Adrenal gland (tissue), 19 donors: Measurements from ENCODE around the gene MDM4. TPM values are rescaled to one million over a fixed set of nuclear protein-coding genes. Genes with fewer than 3 reads are reported as not detected.

Experiments used
- DNase-seq, 7 donors: peaks; one replicate each; pipeline ENCODE4 v3.0.0-alpha.2; 2019 to 2020
- H3K27ac ChIP-seq, 5 donors: fragments of 200-600 bp; sonication (generic) in 4 of 5; 1 replicate in 3 of 5; 2 replicates in 2 of 5; pipeline versions ENCODE4 v1.5.1 to v1.8.0; 2016 to 2020; ENCODE audit warnings: mild to moderate bottlenecking in 1 of 5
- H3K27me3 ChIP-seq: fragments of 200-600 bp; 2 replicates; pipeline ENCODE4 v1.8.0; 2021
- H3K36me3 ChIP-seq, 2 donors: fragments of 200-600 bp; replicated peaks in 1 of 2; 1 replicate in 1 of 2; 2 replicates in 1 of 2; pipeline versions ENCODE4 v1.5.1 to v1.8.0; 2018 to 2022
- H3K4me1 ChIP-seq, 2 donors: fragments of 200-600 bp; replicated peaks in 1 of 2; 1 replicate in 1 of 2; 2 replicates in 1 of 2; pipeline versions ENCODE4 v1.5.1 to v1.8.0; 2018 to 2021
- H3K4me3 ChIP-seq, 4 donors: fragments of 200-600 bp; sonication (generic) in 3 of 4; one replicate each; pipeline ENCODE4 v1.5.1; 2016 to 2018
- H3K9me3 ChIP-seq, 3 donors: fragments of 200-600 bp; sonication (generic) in 1 of 3; replicated peaks in 1 of 3; 1 replicate in 2 of 3; 2 replicates in 1 of 3; pipeline versions ENCODE4 v1.5.1 to v1.8.0; 2016 to 2021
- POLR2A ChIP-seq, 2 donors: fragments of 450-650 bp; IDR thresholded peaks; one replicate each; pipeline ENCODE4 v1.6.1; 2017; ENCODE audit warnings: antibody characterized with exemption in 2 of 2, mild to moderate bottlenecking in 2 of 2, moderate library complexity in 1 of 2
- WGBS, 4 donors: extraction: QIAGEN DNeasy Blood & Tissue Kit in 2 of 4; methylation state at CpG; one replicate each; pipeline versions ENCODE4 v1.1.5 to v1.1.7; 2013 to 2017; 5-methylcytosine and 5-hydroxymethylcytosine counted together
- intact Hi-C, 2 donors: fragments of 100-400 bp; cut with DNase I; formaldehyde crosslinking; loops; one replicate each; pipeline versions ENCODE4 v1.14.1 to v1.15.0; 2022 to 2023
- long read RNA-seq, 10 donors: library from polyadenylated mRNA in 3 of 10; unstranded in 2 of 10; stranded (forward) in 1 of 10; transcript quantifications; one replicate each; pipeline ENCODE4 v2.0.0 and lab custom pipeline, GENCODE V29; 2021 to 2026
- polyA plus RNA-seq, 3 donors: library from polyadenylated mRNA; stranded (reverse); fragments of 200-250 nt in 2 of 3; fragments of 350-450 nt in 1 of 3; fragmentation: Illumina TruSeq in 1 of 3; extraction: RNeasy Lipid Tissue Mini Kit (QIAGEN cat#74804) in 1 of 3; gene quantifications; one replicate each; pipeline ENCODE4 v1.2.3, GENCODE V29; 2013 to 2014
- total RNA-seq, 9 donors: library from RNA; depleted of rRNA in 4 of 9; stranded (reverse); fragments of >200 nt in 4 of 9; fragments of 120-200 nt in 1 of 9; fragmentation: NEBNext Ultra II Directional in 1 of 9; extraction: Animal tissue kit (Norgen Biotek cat#: 25700) in 1 of 9; gene quantifications; one replicate each; pipeline versions ENCODE4 v1.1.0 to v1.2.4, GENCODE V29; 2013 to 2023
- TF ChIP-seq, protein P1 (sequence below), 6 experiments: fragments of 450-650 bp in 4 of 6; fragments of 200-600 bp in 2 of 6; sonication (generic) in 1 of 6; IDR thresholded peaks; 1 replicate in 5 of 6; 2 replicates in 1 of 6; pipeline versions ENCODE4 v1.5.1 to v1.8.0; 2016 to 2021; ENCODE audit warnings: antibody characterized with exemption in 6 of 6, mild to moderate bottlenecking in 2 of 6, moderate library complexity in 1 of 6
- donor health status: healthy with polysubstance abuse.
- donor health status: Bipolar disorder and iron deficiency.
- donor health status: DM: yes; HTN: yes; CAD: no.
- donor health status: DM: no; HTN: no; CAD: no.
- donor health status: DM: no; HTN: no; CAD: no.
- donor health status: DM: yes; HTN: yes; CAD: no.

Gene MDM4, protein sequence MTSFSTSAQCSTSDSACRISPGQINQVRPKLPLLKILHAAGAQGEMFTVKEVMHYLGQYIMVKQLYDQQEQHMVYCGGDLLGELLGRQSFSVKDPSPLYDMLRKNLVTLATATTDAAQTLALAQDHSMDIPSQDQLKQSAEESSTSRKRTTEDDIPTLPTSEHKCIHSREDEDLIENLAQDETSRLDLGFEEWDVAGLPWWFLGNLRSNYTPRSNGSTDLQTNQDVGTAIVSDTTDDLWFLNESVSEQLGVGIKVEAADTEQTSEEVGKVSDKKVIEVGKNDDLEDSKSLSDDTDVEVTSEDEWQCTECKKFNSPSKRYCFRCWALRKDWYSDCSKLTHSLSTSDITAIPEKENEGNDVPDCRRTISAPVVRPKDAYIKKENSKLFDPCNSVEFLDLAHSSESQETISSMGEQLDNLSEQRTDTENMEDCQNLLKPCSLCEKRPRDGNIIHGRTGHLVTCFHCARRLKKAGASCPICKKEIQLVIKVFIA
- total RNA-seq (10 to 100 TPM; 11.3 to 77.4 (median 47.1) TPM), polyA plus RNA-seq (10 to 100 TPM; 13.0 to 24.3 (median 15.9) TPM)
- long read RNA-seq, donor 1, full-length matches to known transcripts: 2 of 2 reads
- long read RNA-seq, donor 1, partial matches to known transcripts: 0 of 2 reads
- long read RNA-seq, donor 1, other reads (novel, unspliced or antisense): 0 of 2 reads
- long read RNA-seq, donor 2, full-length matches to known transcripts: 6 of 6 reads
- long read RNA-seq, donor 2, partial matches to known transcripts: 0 of 6 reads
- long read RNA-seq, donor 2, other reads (novel, unspliced or antisense): 0 of 6 reads
- long read RNA-seq, donor 3: 0 reads
- long read RNA-seq, donor 4, partial matches to known transcripts: 0 of 6 reads
- long read RNA-seq, donor 4, other reads (novel, unspliced or antisense): 6 of 6 reads
- long read RNA-seq, donor 5, full-length matches to known transcripts: 1 of 3 reads
- long read RNA-seq, donor 5, partial matches to known transcripts: 0 of 3 reads
- long read RNA-seq, donor 5, other reads (novel, unspliced or antisense): 2 of 3 reads
- long read RNA-seq, donor 6, full-length matches to known transcripts: 2 of 4 reads
- long read RNA-seq, donor 6, partial matches to known transcripts: 0 of 4 reads
- long read RNA-seq, donor 6, other reads (novel, unspliced or antisense): 2 of 4 reads
- long read RNA-seq, donor 7, full-length matches to known transcripts: 2 of 2 reads
- long read RNA-seq, donor 7, partial matches to known transcripts: 0 of 2 reads
- long read RNA-seq, donor 7, other reads (novel, unspliced or antisense): 0 of 2 reads
- long read RNA-seq, donor 8: 0 reads
- long read RNA-seq, donor 9, full-length matches to known transcripts: 3 of 9 reads
- long read RNA-seq, donor 9, partial matches to known transcripts: 6 of 9 reads
- long read RNA-seq, donor 9, other reads (novel, unspliced or antisense): 0 of 9 reads
- long read RNA-seq, donor 10, partial matches to known transcripts: 9 of 9 reads
- long read RNA-seq, donor 10, other reads (novel, unspliced or antisense): 0 of 9 reads

DNA sequence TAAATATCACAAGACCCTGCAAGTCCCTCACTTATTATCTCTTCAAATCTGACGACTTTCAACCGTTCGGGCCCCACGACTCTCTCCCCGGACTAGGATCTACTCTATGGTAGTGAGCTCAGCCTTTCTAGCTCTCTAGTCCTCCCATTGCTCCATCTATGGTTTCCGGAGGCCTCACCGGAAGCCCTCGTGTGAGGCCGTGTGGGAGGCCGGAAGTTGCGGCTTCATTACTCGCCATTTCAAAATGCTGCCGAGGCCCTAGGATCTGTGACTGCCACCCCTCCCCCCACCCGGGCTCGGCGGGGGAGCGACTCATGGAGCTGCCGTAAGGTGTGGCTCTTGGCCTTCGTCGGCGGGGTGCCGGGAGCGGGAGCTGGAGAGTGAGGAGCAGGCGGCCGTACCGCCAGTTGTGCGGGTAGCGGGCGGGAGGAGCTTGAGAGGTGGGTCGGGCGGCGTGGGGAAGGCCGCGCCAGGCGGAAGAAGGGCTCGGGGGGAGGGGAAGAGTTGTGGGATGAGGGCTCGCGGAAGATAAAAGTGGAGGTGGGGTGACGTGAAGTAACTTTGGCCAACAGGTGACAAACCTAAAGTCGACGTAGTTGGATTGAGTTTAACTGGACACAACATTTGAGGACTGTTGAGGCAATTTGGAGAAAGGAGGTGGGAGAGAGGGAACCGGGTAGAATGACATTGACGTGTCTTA lies at the start of gene MDM4:
Gene MDM4, plus strand, starts transcription at position 227 of the 700 bp plus-strand sequence. CDS start 9,113 bp downstream, outside the sequence.
- Histone ChIP-seq H3K9me3 (no peaks in the 10 kb centered on the region), H3K36me3 (peaks cover 0 to 4% of the 10 kb centered on the region in 2 donors), H3K4me1 (peaks cover 8 to 42% of the 10 kb centered on the region in 2 donors), H3K4me3 (peak within 1 kb of the TSS; percentile 46 to 98 (median 71)), H3K27ac (peak within 1 kb of the TSS; percentile 67 to 97 (median 89)), H3K27me3 (no peaks in the 10 kb centered on the region)
- WGBS, 4 donors: 0% methylated on average over 34 to 43 of the region's 43 CpGs
- intact Hi-C loops: no loop called here
- DNase-seq: peak; percentile 89 to 96 (median 94)
- TF ChIP-seq, protein P1, sequence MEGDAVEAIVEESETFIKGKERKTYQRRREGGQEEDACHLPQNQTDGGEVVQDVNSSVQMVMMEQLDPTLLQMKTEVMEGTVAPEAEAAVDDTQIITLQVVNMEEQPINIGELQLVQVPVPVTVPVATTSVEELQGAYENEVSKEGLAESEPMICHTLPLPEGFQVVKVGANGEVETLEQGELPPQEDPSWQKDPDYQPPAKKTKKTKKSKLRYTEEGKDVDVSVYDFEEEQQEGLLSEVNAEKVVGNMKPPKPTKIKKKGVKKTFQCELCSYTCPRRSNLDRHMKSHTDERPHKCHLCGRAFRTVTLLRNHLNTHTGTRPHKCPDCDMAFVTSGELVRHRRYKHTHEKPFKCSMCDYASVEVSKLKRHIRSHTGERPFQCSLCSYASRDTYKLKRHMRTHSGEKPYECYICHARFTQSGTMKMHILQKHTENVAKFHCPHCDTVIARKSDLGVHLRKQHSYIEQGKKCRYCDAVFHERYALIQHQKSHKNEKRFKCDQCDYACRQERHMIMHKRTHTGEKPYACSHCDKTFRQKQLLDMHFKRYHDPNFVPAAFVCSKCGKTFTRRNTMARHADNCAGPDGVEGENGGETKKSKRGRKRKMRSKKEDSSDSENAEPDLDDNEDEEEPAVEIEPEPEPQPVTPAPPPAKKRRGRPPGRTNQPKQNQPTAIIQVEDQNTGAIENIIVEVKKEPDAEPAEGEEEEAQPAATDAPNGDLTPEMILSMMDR (IDR thresholded peaks at IDR 0.05): no peak
- peak; percentile 87 to 92 for TF ChIP-seq POLR2A (IDR thresholded peaks at IDR 0.05)

DNA sequence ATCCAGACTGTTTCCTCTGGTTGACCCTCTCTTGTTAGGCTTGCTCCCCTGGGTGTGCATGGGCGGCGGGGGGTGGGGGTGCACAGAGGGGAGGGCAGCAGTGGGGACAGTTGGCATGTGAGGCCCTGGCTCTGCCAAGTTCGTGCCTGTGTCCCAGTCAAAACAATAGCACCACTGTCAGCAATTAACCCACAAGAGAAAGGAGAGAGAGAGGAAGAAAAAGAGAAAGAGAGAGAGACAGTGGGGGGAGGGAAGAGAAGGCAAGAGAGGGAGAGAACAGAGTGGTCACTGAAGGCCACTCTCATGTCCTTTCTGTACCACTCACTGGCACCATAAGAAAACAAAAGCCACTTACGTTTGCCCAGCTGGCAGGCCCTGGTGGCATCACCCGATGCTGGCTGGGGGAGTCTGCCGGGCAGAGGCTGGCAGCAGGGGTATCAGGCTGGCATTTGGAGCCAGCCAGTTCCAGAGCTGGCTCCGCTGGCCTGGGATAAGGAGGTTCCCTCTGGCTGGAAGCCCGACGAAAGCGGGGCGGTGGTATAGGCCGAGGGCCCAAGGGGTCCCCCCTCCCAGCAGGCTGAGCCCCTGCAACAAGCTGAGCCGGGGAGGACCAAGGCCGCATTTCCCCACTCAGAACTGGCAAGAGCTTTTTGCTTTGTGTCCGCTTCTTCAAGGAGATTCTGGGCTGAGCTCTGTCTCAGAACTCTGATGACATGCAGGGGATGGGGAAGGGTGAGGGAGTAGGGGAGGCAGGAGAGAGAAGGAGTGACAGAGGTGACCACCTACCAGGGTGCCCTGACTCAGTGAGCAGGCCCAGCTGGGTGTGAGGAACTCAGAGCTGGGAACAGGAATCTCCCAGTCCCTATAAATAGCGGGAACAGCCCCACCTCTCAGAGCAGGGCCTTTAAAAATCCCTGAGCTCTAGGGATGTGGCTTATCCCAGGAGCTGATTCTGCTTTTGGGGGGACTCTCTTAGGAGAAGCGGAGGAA lies 49.5 kb upstream of the MDM4 start:
- Histone ChIP-seq H3K27ac (peak overlapping the region in 4 of 5 donors; percentile 9 to 82 (median 30)), H3K36me3 (no peaks in the 10 kb centered on the region), H3K27me3 (no peaks in the 10 kb centered on the region), H3K4me1 (peaks cover 7 to 35% of the 10 kb centered on the region in 2 donors), H3K9me3 (no peaks in the 10 kb centered on the region), H3K4me3 (no peak overlapping the region)
- intact Hi-C loops: no loop called here
- WGBS, 4 donors: 71 to 76% (median 73%) methylated on average over 15 to 17 of the region's 17 CpGs
- TF ChIP-seq, protein P1 (IDR thresholded peaks at IDR 0.05): no peak
- TF ChIP-seq POLR2A (IDR thresholded peaks at IDR 0.05): no peak
- DNase-seq: no peak

DNA sequence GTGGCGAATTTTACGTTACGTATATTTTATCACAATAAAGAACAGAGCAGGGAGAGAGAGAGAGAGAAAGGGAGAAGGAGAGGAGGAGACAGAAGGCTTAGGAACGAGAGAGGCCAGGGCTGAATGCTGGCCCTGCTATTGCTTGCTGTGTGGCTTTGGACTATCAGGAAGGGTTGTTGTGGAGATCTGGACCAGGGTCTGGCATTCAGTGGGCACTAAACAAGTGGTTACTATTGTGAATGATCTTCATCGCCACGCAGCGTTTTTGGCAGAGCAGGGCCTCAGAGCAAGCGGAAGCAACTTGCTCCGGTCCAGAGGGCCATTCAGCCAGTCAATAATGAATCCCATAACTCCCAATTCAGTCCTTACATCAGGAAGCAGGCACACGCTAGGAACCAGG lies 48.0 kb upstream of the MDM4 start:
- Histone ChIP-seq H3K27ac (no peak overlapping the region), H3K36me3 (no peaks in the 10 kb centered on the region), H3K27me3 (no peaks in the 10 kb centered on the region), H3K4me1 (peaks cover 7 to 35% of the 10 kb centered on the region in 2 donors), H3K4me3 (no peak overlapping the region), H3K9me3 (no peaks in the 10 kb centered on the region)
- intact Hi-C loops: no loop called here
- WGBS, 4 donors: 91 to 95% (median 94%) methylated on average over 8 to 10 of the region's 10 CpGs
- no peak for DNase-seq
- TF ChIP-seq, protein P1 (IDR thresholded peaks at IDR 0.05): no peak
